ENCODE measurements around the gene RMDN3. TPM values are rescaled to one million over a fixed set of nuclear protein-coding genes. Genes with fewer than 3 reads are reported as not detected.
A peak's percentile ranks its signal among the peaks of the same experiment; 100 is the strongest.

Gene RMDN3
- total and polyA plus RNA-seq, 9 of the 15 experiments (the other 6 are each of a cell fraction or from before 2014, with no cell fraction given) = 8.1 to 38.2 (median 25.9) TPM

DNA sequence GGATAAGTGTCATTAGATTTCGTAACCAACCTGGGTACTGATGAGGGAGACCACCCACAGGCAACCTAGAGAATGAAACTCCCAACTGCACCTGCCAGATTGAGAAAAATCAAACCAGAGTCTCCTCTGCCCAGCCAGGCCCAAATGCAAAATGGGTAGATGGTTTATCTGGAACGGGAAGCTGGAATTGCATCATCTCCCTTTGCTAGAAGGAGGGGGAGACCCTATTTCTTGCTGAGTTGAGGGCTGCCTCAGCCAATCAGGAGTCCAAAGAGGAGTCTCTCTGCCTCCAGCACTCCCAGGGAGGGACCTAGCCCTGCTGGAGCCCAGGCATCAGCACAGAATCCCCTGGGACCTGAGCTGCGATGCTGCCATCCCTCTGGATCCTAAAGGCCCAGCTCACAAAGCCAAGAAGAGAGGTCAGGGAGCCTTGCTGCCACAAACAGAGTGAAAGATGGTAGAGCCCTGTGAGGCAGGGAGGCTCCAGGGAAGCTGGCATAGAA lies 8.1 kb downstream of the RMDN3 start:
- no TSS peak for BruUV-seq (replicated peaks)
- WGBS (ENCODE audit: insufficient coverage, low coverage, missing lambda C conversion rate) = 47% methylated on average over 2 of the region's 3 CpGs
- in situ Hi-C loops (cut with MboI) = no loop called here
- TF ChIP-seq DNMT1 (IDR thresholded peaks at IDR 0.05) (no peak), KLF10 (CRISPR knock-in tag; IDR thresholded peaks at IDR 0.05) (no peak), ATF7 (IDR thresholded peaks at IDR 0.05) (peak; percentile 87), ZNF232 (CRISPR knock-in tag; IDR thresholded peaks at IDR 0.05) (no peak), RCOR1 (IDR thresholded peaks at IDR 0.05; ENCODE audit: borderline replicate concordance in 1 of 2, low read depth in 2 of 2, low read length in 2 of 2) (peak in 1 of 2 experiments; percentile 90; a peak in 2 of 4 replicates), ARID3A (IDR thresholded peaks at IDR 0.05; ENCODE audit: borderline replicate concordance, low read depth, low read length) (no peak), ZNF197 (CRISPR knock-in tag; IDR thresholded peaks at IDR 0.05; ENCODE audit: low read depth) (no peak), JUND (IDR thresholded peaks at IDR 0.05; ENCODE audit: borderline replicate concordance, low read depth, low read length) (peak; percentile 87), JUND (tag; IDR thresholded peaks at IDR 0.05; ENCODE audit: borderline replicate concordance, low read depth, low read length) (peak; percentile 75; the same call in 1 of the 3 replicates), HDAC2 (IDR thresholded peaks at IDR 0.05) (peak; percentile 56), IRF9 (tag; IDR thresholded peaks at IDR 0.05) (0 out of 2 replicates have a peak, but pooled peaks have one; percentile 66), ESRRB (CRISPR knock-in tag; IDR thresholded peaks at IDR 0.05; ENCODE audit: borderline replicate concordance) (no peak), ZBTB8A (IDR thresholded peaks at IDR 0.05; ENCODE audit: partially characterized antibody) (no peak), ZSCAN32 (CRISPR knock-in tag; IDR thresholded peaks at IDR 0.05) (peak; percentile 73; the same call in 1 of the 2 replicates), SRSF3 (IDR thresholded peaks at IDR 0.05; ENCODE audit: insufficient read depth, low read length) (no peak), ZNF75A (CRISPR knock-in tag; IDR thresholded peaks at IDR 0.05) (no peak), ZC3H4 (CRISPR knock-in tag; IDR thresholded peaks at IDR 0.05; ENCODE audit: borderline replicate concordance) (no peak)
- TF ChIP-seq, protein P1, sequence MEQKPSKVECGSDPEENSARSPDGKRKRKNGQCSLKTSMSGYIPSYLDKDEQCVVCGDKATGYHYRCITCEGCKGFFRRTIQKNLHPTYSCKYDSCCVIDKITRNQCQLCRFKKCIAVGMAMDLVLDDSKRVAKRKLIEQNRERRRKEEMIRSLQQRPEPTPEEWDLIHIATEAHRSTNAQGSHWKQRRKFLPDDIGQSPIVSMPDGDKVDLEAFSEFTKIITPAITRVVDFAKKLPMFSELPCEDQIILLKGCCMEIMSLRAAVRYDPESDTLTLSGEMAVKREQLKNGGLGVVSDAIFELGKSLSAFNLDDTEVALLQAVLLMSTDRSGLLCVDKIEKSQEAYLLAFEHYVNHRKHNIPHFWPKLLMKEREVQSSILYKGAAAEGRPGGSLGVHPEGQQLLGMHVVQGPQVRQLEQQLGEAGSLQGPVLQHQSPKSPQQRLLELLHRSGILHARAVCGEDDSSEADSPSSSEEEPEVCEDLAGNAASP (IDR thresholded peaks at IDR 0.05) = no peak

More for the DNA sequence above, 8.1 kb downstream of the RMDN3 start:
- Histone ChIP-seq H3K4me1 (replicated peaks in 1 of 2; ENCODE audit: control insufficient read depth in 2 of 2, insufficient read depth in 2 of 2, low read length in 2 of 2) (peaks cover 51 to 52% of the 10 kb centered on the region in 2 experiments), H3K9ac (ENCODE audit: insufficient read depth in 1 of 2, low read depth in 2 of 2, low read length in 2 of 2) (peak overlapping the region in 1 of 2 experiments; percentile 60; a peak in 1 of 4 replicates), H3K4me2 (ENCODE audit: insufficient read depth, low read length) (no peak overlapping the region), H3K9me3 (replicated peaks; ENCODE audit: control insufficient read depth, insufficient read depth, low read depth, low read length) (no peaks in the 10 kb centered on the region), H3K27me3 (ENCODE audit: control insufficient read depth in 2 of 2, insufficient read depth in 2 of 2, low read length in 2 of 2) (no peaks in the 10 kb centered on the region), H3K4me3 (no peak overlapping the region), H3K27ac (ENCODE audit: extremely low read depth, low read depth, low read length) (peak overlapping the region; percentile 45; the same call in 2 of the 3 replicates), H4K20me1 (replicated peaks; ENCODE audit: control insufficient read depth, insufficient read depth, low read length) (peaks cover 8% of the 10 kb centered on the region; the same call in 1 of the 2 replicates), H2AFZ (ENCODE audit: low read depth, low read length) (no peak overlapping the region), H3K9me1 (ENCODE audit: control insufficient read depth, insufficient read depth, low read length) (no peaks in the 10 kb centered on the region), H3K36me3 (ENCODE audit: control insufficient read depth, insufficient read depth, low read length) (peaks cover 89% of the 10 kb centered on the region), H3K79me2 (ENCODE audit: control insufficient read depth, insufficient read depth, low read length) (peaks cover 51% of the 10 kb centered on the region)
- no peak for FAIRE-seq
- peak; percentile 72 for ATAC-seq
- CTCF ChIA-PET (ENCODE audit: low intra/inter-chr PET ratio) = interaction anchor here (0.6 to 1.3 kb wide), 3 partner anchors 35 to 158 kb away, joined by 3 to 5 read pairs (median 5); no protein-coding TSS in a partner anchor
- peak in 1 of 4 experiments; percentile 16 for DNase-seq (ENCODE audit: extremely low read depth in 1 of 4, low spot score in 3 of 4)
- POLR2A ChIA-PET = interaction anchor here (0.5 to 3.0 kb wide), 10 partner anchors 8 to 178 kb away, joined by 3 to 9 read pairs (median 4); partner anchors contain the start of genes RAD51 and RPUSD2
- intact Hi-C loops (cut with micrococcal nuclease) = loop anchor here (2.0 kb wide), 2 partner anchors 36 to 148 kb away; partner anchors contain the start of gene VPS18

Data from K562 (cell line).